Heart right ventricle (tissue), 16 donors: Measurements from ENCODE around the gene ACOXL. TPM values are rescaled to one million over a fixed set of nuclear protein-coding genes. Genes with fewer than 3 reads are reported as not detected.

Source experiments
- ATAC-seq, 8 donors: fragments of 200-7000 bp; cut with Tn5 transposase; one replicate each; pipeline ENCODE4 v1.9.1; 2020; ENCODE audit warnings: mild to moderate bottlenecking in 8 of 8, moderate library complexity in 8 of 8, moderate number of reproducible peaks in 1 of 8
- DNase-seq, 2 donors: peaks; one replicate each; pipeline ENCODE4 v3.0.0-alpha.2; 2020
- H3K27ac ChIP-seq, 10 donors: fragments of 200-600 bp; sonication (generic) in 2 of 10; one replicate each; pipeline versions ENCODE4 v1.5.0 to v1.8.0; 2020 to 2022; ENCODE audit warnings: mild to moderate bottlenecking in 3 of 10
- H3K27me3 ChIP-seq, 7 donors: fragments of 200-600 bp; one replicate each; pipeline ENCODE4 v1.8.0; 2021 to 2022; ENCODE audit warnings: mild to moderate bottlenecking in 2 of 7
- H3K36me3 ChIP-seq, 9 donors: fragments of 200-600 bp; sonication (generic) in 1 of 9; one replicate each; pipeline versions ENCODE4 v1.5.0 to v1.8.0; 2020 to 2022; ENCODE audit warnings: mild to moderate bottlenecking in 2 of 9
- H3K4me1 ChIP-seq, 9 donors: fragments of 200-600 bp; sonication (generic) in 1 of 9; one replicate each; pipeline versions ENCODE4 v1.5.0 to v1.8.0; 2020 to 2022; ENCODE audit warnings: mild to moderate bottlenecking in 4 of 9
- H3K4me3 ChIP-seq, 10 donors: fragments of 200-600 bp; sonication (generic) in 2 of 10; one replicate each; pipeline versions ENCODE4 v1.5.0 to v1.8.0; 2020 to 2022; ENCODE audit warnings: mild to moderate bottlenecking in 7 of 10, moderate library complexity in 2 of 10
- H3K9me3 ChIP-seq, 11 donors: fragments of 200-600 bp in 10 of 11; sonication (generic) in 2 of 11; one replicate each; pipeline versions ENCODE4 v1.5.0 to v1.8.0; 2013 to 2022; ENCODE audit warnings: mild to moderate bottlenecking in 2 of 11, control low read depth in 1 of 11, moderate library complexity in 1 of 11
- CTCF ChIP-seq, 9 donors: fragments of 200-600 bp; sonication (generic) in 2 of 9; IDR thresholded peaks; one replicate each; pipeline versions ENCODE4 v1.5.0 to v1.8.0; 2021 to 2022; ENCODE audit warnings: antibody characterized with exemption in 9 of 9, mild to moderate bottlenecking in 5 of 9, moderate library complexity in 1 of 9
- WGBS, 2 donors: extraction: QIAGEN DNeasy Blood & Tissue Kit; methylation state at CpG; one replicate each; pipeline ENCODE4 v1.1.7; 2013; ENCODE audit warnings: inconsistent platforms in 1 of 2; 5-methylcytosine and 5-hydroxymethylcytosine counted together
- intact Hi-C, 10 donors: fragments of 100-400 bp; cut with DNase I; formaldehyde crosslinking; loops; one replicate each; pipeline versions ENCODE4 v1.11.1 to v1.14.2; 2022
- polyA plus RNA-seq, 2 donors: library from polyadenylated mRNA; stranded (reverse); fragments of 200-250 nt; gene quantifications; one replicate each; pipeline ENCODE4 v1.2.3, GENCODE V29; 2013
- total RNA-seq, 10 donors: library from RNA; stranded (reverse); fragmentation: NEBNext Ultra II Directional in 3 of 10; extraction: Animal tissue kit (Norgen Biotek cat#: 25700) in 3 of 10; gene quantifications; one replicate each; pipeline versions ENCODE4 v1.2.1 to v1.2.4, GENCODE V29; 2021 to 2023
- donor health status: Arrhythmogenic right ventricular cardiomyopathy.
- donor health status: ischemic (EF 13 %, LVEDD 7.1; RV severe dilation, severe dysfunction).
- donor health status: healthy with polysubstance abuse.
- donor health status: DM: no; HTN: yes; CAD: no.
- donor health status: DM: no; HTN: no; CAD: no.
- donor health status: ischemic (EF 25% LVEDD 6.9; RV normal size, moderate dysfunction).
- donor health status: ischemic (EF 25% LVEDD 5.7; RV mildly dilated, moderate dysfunction).
- donor health status: healthy.
- donor health status: DM: yes; HTN: yes; CAD: no.
- donor health status: Ischemic cardiomyopathy.
- donor health status: ischemic (EF 35%, LVEDD 5.7; RV mildly dilated, moderate dysfunction).
- donor health status: nonischemic (EF 11% LVEDD 7.7; RV severe dilation, severe dysfunction).
- donor health status: DM: yes; HTN: yes; CAD: no.
- donor health status: PGD.
- donor health status: ischemic (EF 29% LVEDD 5.4; RV normal size, mild dysfunction).
- donor health status: nonischemic (EF 23%, LVEDD 6.1; RV moderate dilation, normal function).

The ACOXL gene
- total and polyA plus RNA-seq, 12 donors = not detected

- H3K4me3 ChIP-seq = no peak overlapping the region
- WGBS, 2 donors = 91 to 97% methylated on average over 4 of the region's 4 CpGs
- DNase-seq (no peak), ATAC-seq (no peak)
- H3K27me3 ChIP-seq = peaks cover 0 to 3% (median 0%) of the 10 kb centered on the region in 7 donors
- no peaks in the 10 kb centered on the region for H3K9me3 ChIP-seq
- H3K4me1 ChIP-seq = peaks cover 0 to 6% (median 0%) of the 10 kb centered on the region in 9 donors
- no peak overlapping the region for H3K27ac ChIP-seq
- TF ChIP-seq CTCF (IDR thresholded peaks at IDR 0.05) = no peak
- intact Hi-C loops = no loop called here
- H3K36me3 ChIP-seq = no peaks in the 10 kb centered on the region
Measured at GRCh38 chr2:110872521-110872920, 140.1 kb downstream of the ACOXL start.

DNA sequence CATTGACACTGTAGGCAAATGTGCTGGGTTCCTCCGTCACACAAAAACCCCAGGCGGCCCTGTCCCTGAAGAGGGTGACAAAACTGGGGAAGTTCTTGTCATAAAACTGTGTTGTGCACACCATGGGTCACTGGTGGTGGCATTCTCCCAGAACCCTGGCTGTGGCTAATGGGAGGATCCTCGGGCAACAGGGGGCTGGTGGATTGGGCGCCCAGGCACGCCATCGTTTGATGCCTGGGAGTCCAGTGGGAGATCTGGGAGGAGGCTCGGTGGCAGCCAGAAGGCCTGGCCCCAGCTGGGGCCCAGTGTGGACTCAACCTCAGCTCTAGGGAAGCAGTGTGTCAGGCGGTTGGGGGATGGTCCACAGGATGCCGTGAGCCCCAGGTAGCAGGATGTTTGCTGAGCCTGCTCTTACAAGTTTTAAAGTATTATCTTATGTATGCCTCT, 140.7 kb downstream of the ACOXL start:
- no peak for ATAC-seq
- WGBS, 2 donors = 91 to 94% methylated on average over 9 of the region's 9 CpGs
- Histone ChIP-seq H3K9me3 (peaks cover 0 to 5% (median 0%) of the 10 kb centered on the region in 11 donors), H3K4me3 (no peak overlapping the region), H3K36me3 (no peaks in the 10 kb centered on the region), H3K27me3 (peaks cover 0 to 3% (median 0%) of the 10 kb centered on the region in 7 donors), H3K27ac (no peak overlapping the region), H3K4me1 (peaks cover 0 to 6% (median 0%) of the 10 kb centered on the region in 9 donors)
- no peak for TF ChIP-seq CTCF (IDR thresholded peaks at IDR 0.05)
- DNase-seq = no peak
- intact Hi-C loops = no loop called here

GRCh38 chr2:110873597-110874452, 141.5 kb downstream of the ACOXL start:
- TF ChIP-seq CTCF (IDR thresholded peaks at IDR 0.05) = no peak
- WGBS, 2 donors = 90 to 92% methylated on average over 17 of the region's 17 CpGs
- ATAC-seq = no peak

GRCh38 chr2:110874453-110875383, 142.3 kb downstream of the ACOXL start:
- TF ChIP-seq CTCF (IDR thresholded peaks at IDR 0.05) = no peak
- no peak for ATAC-seq
- Histone ChIP-seq H3K27ac (no peak overlapping the region), H3K4me1 (peaks cover 0 to 6% (median 0%) of the 10 kb centered on the region in 9 donors), H3K36me3 (no peaks in the 10 kb centered on the region), H3K27me3 (peaks cover 0 to 12% (median 0%) of the 10 kb centered on the region in 7 donors), H3K4me3 (no peak overlapping the region), H3K9me3 (peaks cover 0 to 10% (median 0%) of the 10 kb centered on the region in 11 donors)
- DNase-seq = no peak
- WGBS, 2 donors = 77% methylated on average over 24 of the region's 24 CpGs
- intact Hi-C loops = no loop called here

More at GRCh38 chr2:110873597-110874452, 141.5 kb downstream of the ACOXL start:
- Histone ChIP-seq H3K27ac (no peak overlapping the region), H3K9me3 (peaks cover 0 to 10% (median 0%) of the 10 kb centered on the region in 11 donors), H3K36me3 (no peaks in the 10 kb centered on the region), H3K4me3 (no peak overlapping the region), H3K27me3 (peaks cover 0 to 7% (median 0%) of the 10 kb centered on the region in 7 donors), H3K4me1 (peaks cover 0 to 6% (median 0%) of the 10 kb centered on the region in 9 donors)
- no peak for DNase-seq
- intact Hi-C loops = no loop called here
